Heart right ventricle (tissue), 16 donors: ENCODE data around the gene MMP28. TPM values are rescaled to one million over a fixed set of nuclear protein-coding genes. Genes with fewer than 3 reads are reported as not detected.

Source experiments
- ATAC-seq, 8 donors: fragments of 200-7000 bp; cut with Tn5 transposase; one replicate each; pipeline ENCODE4 v1.9.1; 2020; ENCODE audit warnings: mild to moderate bottlenecking in 8 of 8, moderate library complexity in 8 of 8, moderate number of reproducible peaks in 1 of 8
- DNase-seq, 2 donors: peaks; one replicate each; pipeline ENCODE4 v3.0.0-alpha.2; 2020
- H3K27ac ChIP-seq, 10 donors: fragments of 200-600 bp; sonication (generic) in 2 of 10; one replicate each; pipeline versions ENCODE4 v1.5.0 to v1.8.0; 2020 to 2022; ENCODE audit warnings: mild to moderate bottlenecking in 3 of 10
- H3K27me3 ChIP-seq, 7 donors: fragments of 200-600 bp; one replicate each; pipeline ENCODE4 v1.8.0; 2021 to 2022; ENCODE audit warnings: mild to moderate bottlenecking in 2 of 7
- H3K36me3 ChIP-seq, 9 donors: fragments of 200-600 bp; sonication (generic) in 1 of 9; one replicate each; pipeline versions ENCODE4 v1.5.0 to v1.8.0; 2020 to 2022; ENCODE audit warnings: mild to moderate bottlenecking in 2 of 9
- H3K4me1 ChIP-seq, 9 donors: fragments of 200-600 bp; sonication (generic) in 1 of 9; one replicate each; pipeline versions ENCODE4 v1.5.0 to v1.8.0; 2020 to 2022; ENCODE audit warnings: mild to moderate bottlenecking in 4 of 9
- H3K4me3 ChIP-seq, 10 donors: fragments of 200-600 bp; sonication (generic) in 2 of 10; one replicate each; pipeline versions ENCODE4 v1.5.0 to v1.8.0; 2020 to 2022; ENCODE audit warnings: mild to moderate bottlenecking in 7 of 10, moderate library complexity in 2 of 10
- H3K9me3 ChIP-seq, 11 donors: fragments of 200-600 bp in 10 of 11; sonication (generic) in 2 of 11; one replicate each; pipeline versions ENCODE4 v1.5.0 to v1.8.0; 2013 to 2022; ENCODE audit warnings: mild to moderate bottlenecking in 2 of 11, control low read depth in 1 of 11, moderate library complexity in 1 of 11
- WGBS, 2 donors: extraction: QIAGEN DNeasy Blood & Tissue Kit; methylation state at CpG; one replicate each; pipeline ENCODE4 v1.1.7; 2013; ENCODE audit warnings: inconsistent platforms in 1 of 2; 5-methylcytosine and 5-hydroxymethylcytosine counted together
- intact Hi-C, 10 donors: fragments of 100-400 bp; cut with DNase I; formaldehyde crosslinking; loops; one replicate each; pipeline versions ENCODE4 v1.11.1 to v1.14.2; 2022
- polyA plus RNA-seq, 2 donors: library from polyadenylated mRNA; stranded (reverse); fragments of 200-250 nt; gene quantifications; one replicate each; pipeline ENCODE4 v1.2.3, GENCODE V29; 2013
- total RNA-seq, 10 donors: library from RNA; stranded (reverse); fragmentation: NEBNext Ultra II Directional in 3 of 10; extraction: Animal tissue kit (Norgen Biotek cat#: 25700) in 3 of 10; gene quantifications; one replicate each; pipeline versions ENCODE4 v1.2.1 to v1.2.4, GENCODE V29; 2021 to 2023
- TF ChIP-seq, protein P1 (sequence below), 9 donors: fragments of 200-600 bp; sonication (generic) in 2 of 9; IDR thresholded peaks; one replicate each; pipeline versions ENCODE4 v1.5.0 to v1.8.0; 2021 to 2022; ENCODE audit warnings: antibody characterized with exemption in 9 of 9, mild to moderate bottlenecking in 5 of 9, moderate library complexity in 1 of 9
- donor health status: Arrhythmogenic right ventricular cardiomyopathy.
- donor health status: ischemic (EF 13 %, LVEDD 7.1; RV severe dilation, severe dysfunction).
- donor health status: healthy with polysubstance abuse.
- donor health status: DM: no; HTN: yes; CAD: no.
- donor health status: DM: no; HTN: no; CAD: no.
- donor health status: ischemic (EF 25% LVEDD 6.9; RV normal size, moderate dysfunction).
- donor health status: ischemic (EF 25% LVEDD 5.7; RV mildly dilated, moderate dysfunction).
- donor health status: healthy.
- donor health status: DM: yes; HTN: yes; CAD: no.
- donor health status: Ischemic cardiomyopathy.
- donor health status: ischemic (EF 35%, LVEDD 5.7; RV mildly dilated, moderate dysfunction).
- donor health status: nonischemic (EF 11% LVEDD 7.7; RV severe dilation, severe dysfunction).
- donor health status: DM: yes; HTN: yes; CAD: no.
- donor health status: PGD.
- donor health status: ischemic (EF 29% LVEDD 5.4; RV normal size, mild dysfunction).
- donor health status: nonischemic (EF 23%, LVEDD 6.1; RV moderate dilation, normal function).

MMP28 gene
- total and polyA plus RNA-seq, 12 donors, result 1.4 to 7.4 (median 2.3) TPM

DNA sequence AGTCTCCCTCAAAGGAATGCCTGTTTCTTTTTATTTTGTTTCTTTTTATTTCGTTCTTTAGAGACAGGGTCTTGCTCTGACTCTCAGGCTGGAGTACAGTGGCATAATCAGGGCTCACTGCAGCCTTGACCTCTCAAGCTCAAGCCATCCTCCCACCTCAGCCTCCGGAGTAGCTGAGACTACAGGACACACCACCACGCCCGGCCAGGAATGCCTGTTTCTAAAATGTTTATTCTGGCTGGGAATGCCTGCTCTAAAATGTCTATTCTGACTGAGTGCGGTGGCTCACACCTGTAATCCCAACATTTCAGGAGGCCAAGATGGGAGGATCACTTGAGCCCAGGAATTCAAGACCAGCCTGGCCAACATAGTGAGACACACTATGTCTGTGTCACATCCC is 2.5 kb upstream of the MMP28 start:
- peaks cover 7 to 54% (median 46%) of the 10 kb centered on the region in 9 donors for H3K4me1 ChIP-seq
- no peak for ATAC-seq

GRCh38 chr17:35797370-35797769 is 1.9 kb upstream of the MMP28 start:
- Histone ChIP-seq H3K27me3 (peaks cover 0 to 64% (median 14%) of the 10 kb centered on the region in 7 donors), H3K9me3 (peaks cover 0 to 1% (median 0%) of the 10 kb centered on the region in 11 donors), H3K4me3 (no peak overlapping the region), H3K4me1 (peaks cover 7 to 53% (median 46%) of the 10 kb centered on the region in 9 donors), H3K27ac (no peak overlapping the region), H3K36me3 (no peaks in the 10 kb centered on the region)
- no peak for DNase-seq
- TF ChIP-seq, protein P1, sequence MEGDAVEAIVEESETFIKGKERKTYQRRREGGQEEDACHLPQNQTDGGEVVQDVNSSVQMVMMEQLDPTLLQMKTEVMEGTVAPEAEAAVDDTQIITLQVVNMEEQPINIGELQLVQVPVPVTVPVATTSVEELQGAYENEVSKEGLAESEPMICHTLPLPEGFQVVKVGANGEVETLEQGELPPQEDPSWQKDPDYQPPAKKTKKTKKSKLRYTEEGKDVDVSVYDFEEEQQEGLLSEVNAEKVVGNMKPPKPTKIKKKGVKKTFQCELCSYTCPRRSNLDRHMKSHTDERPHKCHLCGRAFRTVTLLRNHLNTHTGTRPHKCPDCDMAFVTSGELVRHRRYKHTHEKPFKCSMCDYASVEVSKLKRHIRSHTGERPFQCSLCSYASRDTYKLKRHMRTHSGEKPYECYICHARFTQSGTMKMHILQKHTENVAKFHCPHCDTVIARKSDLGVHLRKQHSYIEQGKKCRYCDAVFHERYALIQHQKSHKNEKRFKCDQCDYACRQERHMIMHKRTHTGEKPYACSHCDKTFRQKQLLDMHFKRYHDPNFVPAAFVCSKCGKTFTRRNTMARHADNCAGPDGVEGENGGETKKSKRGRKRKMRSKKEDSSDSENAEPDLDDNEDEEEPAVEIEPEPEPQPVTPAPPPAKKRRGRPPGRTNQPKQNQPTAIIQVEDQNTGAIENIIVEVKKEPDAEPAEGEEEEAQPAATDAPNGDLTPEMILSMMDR (IDR thresholded peaks at IDR 0.05), result no peak
- intact Hi-C loops, result no loop called here
- WGBS, 2 donors, result 76 to 83% methylated on average over 4 of the region's 4 CpGs
- no peak for ATAC-seq

More for the DNA sequence above, 2.5 kb upstream of the MMP28 start:
- Histone ChIP-seq H3K27me3 (peaks cover 0 to 59% (median 14%) of the 10 kb centered on the region in 7 donors), H3K27ac (no peak overlapping the region), H3K36me3 (no peaks in the 10 kb centered on the region), H3K9me3 (no peaks in the 10 kb centered on the region), H3K4me3 (no peak overlapping the region)
- no peak for DNase-seq
- 78 to 94% methylated on average over 5 of the region's 5 CpGs for whole genome bisulfite sequencing, 2 donors
- TF ChIP-seq, protein P1 (IDR thresholded peaks at IDR 0.05), result no peak
- intact Hi-C loops, result no loop called here

- Histone ChIP-seq H3K9me3 (peaks cover 0 to 6% (median 0%) of the 10 kb centered on the region in 11 donors), H3K4me1 (peaks cover 7 to 49% (median 42%) of the 10 kb centered on the region in 9 donors), H3K27ac (no peak overlapping the region), H3K36me3 (no peaks in the 10 kb centered on the region), H3K4me3 (no peak overlapping the region), H3K27me3 (peaks cover 0 to 64% (median 14%) of the 10 kb centered on the region in 7 donors)
- intact Hi-C loops, result no loop called here
- 97 to 100% methylated on average over 1 of the region's 1 CpG for WGBS, 2 donors
- no peak for DNase-seq
- ATAC-seq, result no peak
- TF ChIP-seq, protein P1 (IDR thresholded peaks at IDR 0.05), result no peak
These were observed 1.5 kb upstream of the MMP28 start for GRCh38 chr17:35796942-35797341.

DNA sequence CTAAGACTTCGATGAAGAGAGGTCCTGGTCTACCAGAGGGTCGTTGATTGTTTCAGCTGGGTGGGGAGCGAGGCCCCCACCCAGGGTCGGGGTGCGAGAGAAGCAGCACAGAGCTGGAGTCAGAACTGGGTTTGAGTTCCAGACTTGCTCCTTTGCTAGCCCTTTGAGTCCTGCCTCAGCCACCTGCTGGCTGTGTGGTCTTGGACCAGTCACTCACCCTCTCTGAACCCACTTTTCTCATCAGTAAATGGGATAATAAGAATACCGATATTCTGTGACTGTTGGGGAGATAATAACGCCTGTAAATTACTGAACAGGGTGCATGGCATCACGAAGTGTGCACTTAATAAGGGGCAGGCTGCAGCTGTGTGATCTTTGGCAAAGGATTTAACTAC is 427 bp upstream of the MMP28 start:
- ATAC-seq (no peak), DNase-seq (no peak)
- TF ChIP-seq, protein P1 (IDR thresholded peaks at IDR 0.05), result no peak
- Histone ChIP-seq H3K27me3 (peaks cover 0 to 64% (median 14%) of the 10 kb centered on the region in 7 donors), H3K9me3 (peaks cover 0 to 10% (median 0%) of the 10 kb centered on the region in 11 donors), H3K4me3 (peak overlapping the region in 9 of 10 donors; percentile 44 to 75 (median 66)), H3K27ac (peak overlapping the region in 2 of 10 donors; percentile 10 to 49), H3K36me3 (no peaks in the 10 kb centered on the region), H3K4me1 (peaks cover 7 to 38% (median 31%) of the 10 kb centered on the region in 9 donors)
- intact Hi-C loops, result no loop called here
- WGBS, 2 donors, result 40% methylated on average over 8 of the region's 8 CpGs
